Activated CD4-positive, alpha-beta T cell treated with anti-CD3 and anti-CD28 coated beads, Interleukin-2, amount 50 U/mL, for 1 hour (primary cell): ENCODE results near the gene HAUS7.

Experiments
- DNase-seq: peaks from one replicate; pipeline ENCODE4 v3.0.0-alpha.2; 2020

HAUS7 gene

GRCh38 chrX:153433161-153433680 is 37.2 kb downstream of the HAUS7 start:
- DNase-seq: no peak

GRCh38 chrX:153430796-153431195 is 39.6 kb downstream of the HAUS7 start:
- no peak for DNase-seq

- DNase-seq: no peak
Observed at GRCh38 chrX:153426204-153426603, 44.2 kb downstream of the HAUS7 start.

GRCh38 chrX:153423652-153424051 is 46.7 kb downstream of the HAUS7 start:
- no peak for DNase-seq

GRCh38 chrX:153421856-153422255 is 48.5 kb downstream of the HAUS7 start:
- no peak for DNase-seq

GRCh38 chrX:153420851-153421599 is 49.4 kb downstream of the HAUS7 start:
- no peak for DNase-seq

- DNase-seq: no peak
Observed at GRCh38 chrX:153417637-153418036, 52.7 kb downstream of the HAUS7 start.

- no peak for DNase-seq
Observed at GRCh38 chrX:153416781-153417450, 53.5 kb downstream of the HAUS7 start.

- no peak for DNase-seq
Observed at GRCh38 chrX:153414856-153415510, 55.4 kb downstream of the HAUS7 start.

- DNase-seq: no peak
Observed at GRCh38 chrX:153413731-153414130, 56.6 kb downstream of the HAUS7 start.

- no peak for DNase-seq
Observed at GRCh38 chrX:153412746-153413720, 57.3 kb downstream of the HAUS7 start.

GRCh38 chrX:153411988-153412574 is 58.3 kb downstream of the HAUS7 start:
- DNase-seq: no peak

GRCh38 chrX:153411255-153411987 is 59.0 kb downstream of the HAUS7 start, which contains the start of gene ZFP92:
Gene ZFP92, plus strand, starts transcription at chrX:153411472. Its CDS starts 6,851 bp downstream, at chrX:153418323.
- DNase-seq: peak; percentile 26

GRCh38 chrX:153410888-153411254 is 59.5 kb downstream of the HAUS7 start:
- DNase-seq: no peak

- no peak for DNase-seq
Observed at GRCh38 chrX:153410373-153410772, 60.0 kb downstream of the HAUS7 start.

GRCh38 chrX:153409414-153410101 is 60.8 kb downstream of the HAUS7 start:
- no peak for DNase-seq

GRCh38 chrX:153408871-153409351 is 61.5 kb downstream of the HAUS7 start:
- DNase-seq: no peak

- DNase-seq: no peak
Observed at GRCh38 chrX:153408221-153408721, 62.1 kb downstream of the HAUS7 start.

- DNase-seq: no peak
Observed at GRCh38 chrX:153407736-153408135, 62.6 kb downstream of the HAUS7 start.

GRCh38 chrX:153406903-153407302 is 63.5 kb downstream of the HAUS7 start:
- no peak for DNase-seq
